HG02870 (cell line): ENCODE data around the gene SLC25A52.
"Not testable (repeated sequence)": the region's sequence is repeated elsewhere in the genome, so short reads cannot be mapped to it uniquely, and the experiment has no call there.

Source experiments
- ATAC-seq: cut with Tn5 transposase; IDR thresholded peaks from one replicate; pipeline ENCODE4 v1.9.1; 2021; ENCODE audit warnings: mild to moderate bottlenecking, moderate library complexity; ENCODE audit not compliant: unreplicated experiment

The SLC25A52 gene

GRCh38 chr18:31741097-31741735, 19.5 kb downstream of the SLC25A52 start:
- no peak for ATAC-seq

DNA sequence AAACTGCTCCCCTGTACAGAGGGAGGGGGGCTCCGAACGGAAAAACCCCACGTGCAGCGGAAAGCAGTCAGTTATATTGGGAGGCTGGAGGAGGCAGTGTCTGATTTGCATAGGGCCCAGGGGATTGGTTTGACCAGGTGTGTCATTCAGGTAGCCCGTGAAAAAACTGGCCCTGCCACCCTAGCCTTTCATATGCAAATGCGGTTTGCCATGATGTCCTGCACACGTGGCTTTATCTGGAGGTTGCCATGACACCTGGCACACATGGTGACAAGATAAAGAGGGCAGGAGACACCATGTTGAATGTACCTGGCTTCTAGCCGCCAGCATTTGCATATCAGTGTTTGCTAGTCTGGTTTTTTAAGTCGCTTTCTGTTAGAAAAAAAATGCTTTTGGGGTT, 20.5 kb downstream of the SLC25A52 start:
- ATAC-seq, result no peak

- no peak for ATAC-seq
Measured at GRCh38 chr18:31739651-31740050, 21.0 kb downstream of the SLC25A52 start.

DNA sequence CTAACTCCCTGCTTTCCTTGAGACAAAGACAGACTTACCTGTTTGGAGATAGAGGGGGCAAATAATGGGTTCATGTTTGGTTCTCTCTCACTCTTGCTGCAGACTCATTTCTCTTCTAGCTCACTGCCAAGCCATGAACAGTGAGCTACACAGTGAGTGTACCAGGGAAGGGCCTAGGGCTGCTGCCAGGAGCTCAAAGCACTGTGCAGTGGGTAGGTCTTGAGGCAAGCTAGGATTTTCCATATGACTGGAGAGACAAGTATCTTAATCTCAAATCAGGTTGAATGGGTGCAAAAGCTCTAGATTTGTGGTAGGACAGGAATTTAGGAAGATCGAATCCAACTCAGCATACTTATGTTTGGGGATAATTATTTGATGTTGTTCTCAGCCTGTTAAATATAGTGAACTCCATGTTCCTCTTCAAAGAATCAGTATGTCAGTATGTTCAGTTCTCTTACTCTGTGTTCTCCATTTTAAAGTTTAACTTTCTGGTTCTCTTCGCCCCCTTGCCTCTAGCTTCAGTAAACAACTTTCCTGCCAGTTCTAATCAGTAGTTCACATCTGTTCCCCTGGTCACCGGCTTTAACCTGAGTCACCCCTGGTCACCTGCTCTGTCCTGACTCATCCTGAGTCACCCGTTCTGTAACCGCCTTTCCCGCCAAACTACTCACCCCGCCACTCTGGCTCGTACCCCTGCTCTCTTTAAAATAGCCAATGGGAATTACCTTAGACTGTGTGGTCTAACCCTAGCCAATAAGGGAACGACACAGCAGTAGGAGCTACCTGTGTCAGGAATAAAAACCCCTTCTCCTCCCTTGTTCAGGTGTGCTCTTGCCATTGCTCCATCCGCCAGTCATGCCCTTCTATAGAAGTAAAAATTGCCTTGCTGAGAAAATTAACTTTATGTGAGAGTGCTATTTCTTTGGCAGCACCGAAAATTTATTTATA, 21.9 kb downstream of the SLC25A52 start:
- no peak for ATAC-seq

GRCh38 chr18:31736630-31737029, 24.1 kb downstream of the SLC25A52 start:
- ATAC-seq, result peak; percentile 80

GRCh38 chr18:31731628-31732027, 29.1 kb downstream of the SLC25A52 start:
- ATAC-seq, result no peak

- not testable (repeated sequence) for ATAC-seq
Measured at GRCh38 chr18:31729196-31729595, 31.5 kb downstream of the SLC25A52 start.

GRCh38 chr18:31723990-31724711, 36.5 kb downstream of the SLC25A52 start:
- ATAC-seq, result no peak

GRCh38 chr18:31723639-31723989, 37.1 kb downstream of the SLC25A52 start:
- no peak for ATAC-seq

DNA sequence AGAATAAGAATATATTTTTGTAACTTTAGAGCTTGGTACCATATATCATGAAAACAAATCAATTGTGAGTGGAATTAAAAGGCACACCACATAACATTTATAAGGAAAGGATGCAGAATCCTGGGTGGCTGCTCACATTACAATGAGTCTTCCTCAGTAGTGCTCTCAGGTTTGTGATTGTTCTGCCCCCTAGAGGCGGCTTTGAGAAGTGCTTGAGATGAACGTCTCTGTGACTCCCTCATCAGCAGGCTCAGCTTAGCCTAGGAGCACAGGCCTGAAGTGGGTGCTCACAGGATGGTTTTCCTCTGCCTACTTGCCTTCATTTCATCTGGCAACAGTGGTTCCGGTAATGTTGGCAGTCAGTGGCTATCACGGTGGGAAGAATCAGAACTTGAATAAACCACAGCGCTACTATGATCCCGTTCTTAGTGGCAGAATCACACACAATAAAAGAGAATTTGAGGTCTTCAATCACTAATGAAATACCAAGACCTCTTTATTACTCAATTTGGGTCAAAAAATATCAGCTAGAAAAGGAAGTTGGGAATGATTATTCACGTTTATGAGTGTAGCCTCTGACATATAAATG, 38.2 kb downstream of the SLC25A52 start:
- peak; percentile 93 for ATAC-seq

DNA sequence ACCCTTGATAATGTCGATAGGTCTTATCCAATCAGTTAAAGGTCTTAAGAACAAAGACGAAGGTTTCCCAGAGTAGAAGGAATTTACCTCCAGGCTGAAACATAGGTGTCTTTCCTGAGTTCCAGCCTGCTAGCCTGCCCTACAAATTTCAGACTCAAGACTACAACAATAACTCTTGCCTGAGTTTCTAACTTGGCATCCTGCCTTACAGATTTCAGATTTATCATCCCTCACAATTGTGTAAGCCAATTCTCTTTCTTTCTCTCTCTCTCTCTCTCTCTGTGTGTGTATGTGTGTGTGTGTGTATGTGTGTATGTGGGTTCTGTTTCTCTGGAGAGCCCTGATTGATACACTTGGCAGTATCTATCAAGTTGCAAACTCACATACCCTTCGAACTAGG, 39.1 kb downstream of the SLC25A52 start:
- ATAC-seq, result no peak

GRCh38 chr18:31720867-31721266, 39.8 kb downstream of the SLC25A52 start:
- ATAC-seq, result no peak

DNA sequence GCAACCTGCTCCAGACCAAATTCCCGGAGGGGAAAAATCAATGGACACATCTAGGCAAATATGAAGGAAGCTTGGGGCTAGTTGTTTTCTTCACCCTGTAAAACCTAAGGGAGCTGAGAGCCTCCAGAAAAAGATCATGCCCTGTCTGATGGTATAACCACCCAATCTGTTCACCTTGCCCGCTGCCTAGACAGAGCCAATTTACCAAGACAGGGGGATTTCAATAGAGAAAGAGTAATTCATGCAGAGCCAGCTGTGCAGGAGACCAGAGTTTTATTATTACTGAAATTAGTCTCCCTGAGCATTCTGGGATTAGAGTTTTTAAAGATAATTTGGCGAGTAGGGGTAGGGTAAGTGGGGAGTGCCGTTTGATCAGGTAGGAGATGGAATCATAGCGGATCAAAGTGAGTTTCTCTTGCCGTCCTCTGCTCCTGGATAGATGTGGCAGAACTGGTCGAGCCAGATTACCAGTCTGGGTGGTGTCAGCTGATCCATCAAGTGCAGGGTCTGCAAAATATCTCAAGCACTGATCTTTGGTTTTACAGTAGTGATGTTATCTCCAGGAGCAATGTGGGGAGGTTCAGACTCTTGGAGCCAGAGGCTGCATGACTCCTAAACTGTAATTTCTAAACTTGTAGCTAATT, 41.2 kb downstream of the SLC25A52 start:
- no peak for ATAC-seq

DNA sequence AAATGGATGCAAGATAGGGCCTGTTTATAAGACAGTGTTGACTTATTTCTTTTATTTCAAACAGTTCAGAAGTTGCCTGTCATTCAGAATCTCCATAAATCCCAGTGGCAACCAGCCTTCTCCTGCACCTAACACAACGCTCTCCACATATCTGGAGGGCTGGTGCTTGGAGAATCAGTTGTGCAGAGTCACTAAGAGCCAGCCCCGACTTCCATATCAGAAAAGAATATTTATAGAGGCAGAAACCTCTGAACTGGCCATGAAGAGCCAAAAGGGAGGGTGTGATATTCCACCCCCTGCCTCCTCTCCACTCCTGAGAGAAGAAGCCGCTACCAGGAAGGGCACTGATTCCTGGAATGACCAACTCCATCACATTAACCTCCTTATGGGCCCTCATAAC, 42.3 kb downstream of the SLC25A52 start:
- ATAC-seq, result no peak

DNA sequence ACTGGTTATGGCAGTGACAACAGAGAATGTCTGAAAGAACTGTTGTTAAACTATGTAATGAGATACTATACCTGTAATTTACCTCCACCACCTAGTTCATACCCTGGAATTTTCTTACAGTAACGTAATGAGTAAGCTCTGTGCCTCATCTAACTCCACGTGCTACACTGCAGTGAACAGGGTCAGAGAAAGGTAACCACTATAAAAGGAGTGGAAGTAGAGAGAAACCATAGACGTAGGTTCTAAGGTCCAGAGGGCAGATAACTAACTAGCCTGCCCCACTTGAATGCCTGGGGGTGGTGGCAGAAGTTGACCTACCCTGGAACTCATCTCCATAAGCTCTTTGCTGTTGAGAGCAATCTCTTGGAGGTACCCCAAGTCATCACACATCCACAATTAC, 44.3 kb downstream of the SLC25A52 start:
- no peak for ATAC-seq

DNA sequence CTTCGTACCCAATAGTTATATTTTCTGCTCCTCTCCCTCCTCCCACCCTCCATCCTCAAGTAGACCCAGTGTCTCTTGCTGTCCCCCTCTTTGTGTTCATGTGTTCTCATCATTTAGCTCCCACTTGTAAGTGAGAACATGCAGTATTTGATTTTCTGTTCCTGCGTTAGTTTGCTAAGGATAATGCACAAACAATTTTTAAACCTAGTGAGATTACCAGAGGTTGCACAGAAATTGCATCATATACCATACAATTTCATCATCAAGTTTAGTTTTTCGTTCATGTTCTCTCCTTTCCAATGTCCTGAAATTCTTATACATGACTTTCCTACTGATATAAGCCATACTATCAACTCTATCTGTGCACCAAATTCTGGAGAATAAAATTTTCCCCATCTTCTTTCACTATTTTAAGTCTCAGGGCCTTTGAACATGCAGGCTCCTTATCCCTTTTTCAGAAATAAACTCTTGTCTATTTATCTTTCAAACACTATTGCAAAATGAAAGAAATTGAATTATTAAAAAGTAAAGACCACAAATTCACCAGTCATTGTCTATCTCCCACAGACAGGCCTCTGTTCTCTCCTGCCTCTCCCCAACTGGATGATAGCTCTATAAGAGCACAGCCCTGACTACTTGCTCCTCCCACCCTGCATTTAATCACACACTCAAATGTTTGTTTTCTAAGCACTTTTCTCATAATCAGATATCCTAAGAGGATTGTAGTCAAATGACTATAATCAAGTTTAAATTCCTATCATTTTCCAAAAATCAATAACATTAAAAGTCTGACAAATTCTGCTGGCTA, 49.1 kb downstream of the SLC25A52 start:
- ATAC-seq, result no peak

- peak; percentile 54 for ATAC-seq
Measured at GRCh38 chr18:31710826-31711225, 49.9 kb downstream of the SLC25A52 start.
